Activated CD8-positive, alpha-beta memory T cell treated with anti-CD3 and anti-CD28 coated beads, Interleukin-2, amount 50 U/mL, for 24 hours (primary cell): ENCODE results near the gene WNT9A.

ENCODE experiments used
- DNase-seq: peaks from one replicate; pipeline ENCODE4 v3.0.0-alpha.2; 2020; ENCODE audit errors: extremely low read depth

WNT9A gene

GRCh38 chr1:227941509-227942020 is 6.2 kb downstream of the WNT9A start:
- no peak for DNase-seq

- no peak for DNase-seq
Observed at GRCh38 chr1:227940791-227941241, 6.9 kb downstream of the WNT9A start.

- DNase-seq = no peak
Observed at GRCh38 chr1:227939791-227940771, 7.7 kb downstream of the WNT9A start.

GRCh38 chr1:227938911-227939790 is 8.6 kb downstream of the WNT9A start:
- DNase-seq = no peak

GRCh38 chr1:227938276-227938675 is 9.5 kb downstream of the WNT9A start:
- DNase-seq = no peak

GRCh38 chr1:227937838-227938145 is 9.9 kb downstream of the WNT9A start:
- DNase-seq = no peak

GRCh38 chr1:227937031-227937837 is 10.5 kb downstream of the WNT9A start:
- no peak for DNase-seq

GRCh38 chr1:227935826-227936225 is 11.9 kb downstream of the WNT9A start:
- no peak for DNase-seq

- peak; percentile 24 for DNase-seq
Observed at GRCh38 chr1:227934476-227935313, 13.0 kb downstream of the WNT9A start.

- no peak for DNase-seq
Observed at GRCh38 chr1:227929751-227930472, 17.8 kb downstream of the WNT9A start.

GRCh38 chr1:227928811-227929375 is 18.8 kb downstream of the WNT9A start:
- DNase-seq = no peak

GRCh38 chr1:227927971-227928741 is 19.6 kb downstream of the WNT9A start:
- no peak for DNase-seq

- no peak for DNase-seq
Observed at GRCh38 chr1:227926896-227927885, 20.5 kb downstream of the WNT9A start.

- DNase-seq = no peak
Observed at GRCh38 chr1:227926216-227926791, 21.4 kb downstream of the WNT9A start.

- no peak for DNase-seq
Observed at GRCh38 chr1:227925582-227926198, 22.0 kb downstream of the WNT9A start.

GRCh38 chr1:227924833-227925574 is 22.7 kb downstream of the WNT9A start:
- DNase-seq = no peak
